Nephron progenitor cell (in vitro differentiated cells): ENCODE results near the gene CD93.

ENCODE experiments used
- DNase-seq: peaks from one replicate; pipeline ENCODE4 v3.0.0; 2021
- H3K27ac Mint-ChIP-seq: 2 replicates; pipeline ENCODE4 v1.8.0; 2021; ENCODE audit warnings: mild to moderate bottlenecking, moderate library complexity, mixed read lengths
- H3K27me3 Mint-ChIP-seq: 2 replicates; pipeline ENCODE4 v1.8.0; 2021; ENCODE audit warnings: mild to moderate bottlenecking, low read depth, mixed read lengths; ENCODE audit not compliant: poor library complexity
- H3K36me3 Mint-ChIP-seq: 2 replicates; pipeline ENCODE4 v1.8.0; 2021; ENCODE audit warnings: low read depth, mixed read lengths
- H3K4me1 Mint-ChIP-seq: 2 replicates; pipeline ENCODE4 v1.8.0; 2021; ENCODE audit warnings: mixed read lengths
- H3K4me3 Mint-ChIP-seq: 2 replicates; pipeline ENCODE4 v1.8.0; 2021; ENCODE audit warnings: mild to moderate bottlenecking, moderate library complexity, mixed read lengths
- H3K9me3 Mint-ChIP-seq: 2 replicates; pipeline ENCODE4 v1.8.0; 2021; ENCODE audit warnings: mild to moderate bottlenecking, moderate library complexity, mixed read lengths
- CTCF ChIP-seq: fragments of 200-600 bp; sonication (generic); IDR thresholded peaks from 2 replicates; pipeline ENCODE4 v1.5.0; 2021; ENCODE audit warnings: antibody characterized with exemption

Gene CD93

GRCh38 chr20:23118766-23119165, 32.6 kb upstream of the CD93 start:
- H3K27ac Mint-ChIP-seq = no peak overlapping the region
- H3K4me3 Mint-ChIP-seq = no peak overlapping the region
- H3K36me3 Mint-ChIP-seq = no peaks in the 10 kb centered on the region
- peaks cover 28% of the 10 kb centered on the region for H3K4me1 Mint-ChIP-seq
- no peak for TF ChIP-seq CTCF
- H3K27me3 Mint-ChIP-seq = peaks cover 16% of the 10 kb centered on the region
- H3K9me3 Mint-ChIP-seq = no peaks in the 10 kb centered on the region
- no peak for DNase-seq

GRCh38 chr20:23118144-23118543, 32.0 kb upstream of the CD93 start:
- TF ChIP-seq CTCF = no peak
- peaks cover 11% of the 10 kb centered on the region for H3K27me3 Mint-ChIP-seq
- no peaks in the 10 kb centered on the region for H3K36me3 Mint-ChIP-seq
- no peak overlapping the region for H3K4me3 Mint-ChIP-seq
- H3K9me3 Mint-ChIP-seq = no peaks in the 10 kb centered on the region
- H3K4me1 Mint-ChIP-seq = peaks cover 22% of the 10 kb centered on the region
- DNase-seq = no peak
- no peak overlapping the region for H3K27ac Mint-ChIP-seq

GRCh38 chr20:23117738-23118137, 31.6 kb upstream of the CD93 start:
- DNase-seq = no peak
- Mint-ChIP-seq H3K36me3 (no peaks in the 10 kb centered on the region), H3K9me3 (no peaks in the 10 kb centered on the region), H3K4me1 (peaks cover 18% of the 10 kb centered on the region), H3K27me3 (peaks cover 11% of the 10 kb centered on the region), H3K27ac (no peak overlapping the region), H3K4me3 (no peak overlapping the region)
- no peak for TF ChIP-seq CTCF

- Mint-ChIP-seq H3K4me1 (peaks cover 13% of the 10 kb centered on the region), H3K36me3 (no peaks in the 10 kb centered on the region), H3K4me3 (no peak overlapping the region), H3K27ac (no peak overlapping the region), H3K27me3 (peaks cover 11% of the 10 kb centered on the region), H3K9me3 (no peaks in the 10 kb centered on the region)
- TF ChIP-seq CTCF = no peak
- DNase-seq = no peak
Observed at GRCh38 chr20:23116311-23117089, 30.4 kb upstream of the CD93 start.

- H3K9me3 Mint-ChIP-seq = no peaks in the 10 kb centered on the region
- H3K27ac Mint-ChIP-seq = no peak overlapping the region
- no peak for DNase-seq
- peaks cover 9% of the 10 kb centered on the region for H3K4me1 Mint-ChIP-seq
- no peaks in the 10 kb centered on the region for H3K36me3 Mint-ChIP-seq
- peaks cover 7% of the 10 kb centered on the region for H3K27me3 Mint-ChIP-seq
- no peak for TF ChIP-seq CTCF
- no peak overlapping the region for H3K4me3 Mint-ChIP-seq
Observed at GRCh38 chr20:23115822-23116221, 29.7 kb upstream of the CD93 start.
